H9 (cell line): Measurements from ENCODE around the gene MID1. TPM values are rescaled to one million over a fixed set of nuclear protein-coding genes. Genes with fewer than 3 reads are reported as not detected.
A peak's percentile ranks its signal among the peaks of the same experiment; 100 is the strongest.

ENCODE experiments used
- DNase-seq: peaks from one replicate; pipeline ENCODE4 v3.0.0-alpha.2; 2017
- H2AFZ ChIP-seq: one replicate; pipeline ENCODE4 v1.6.1; 2013; ENCODE audit warnings: mild to moderate bottlenecking, low read length, control low read depth, moderate library complexity
- H2AK5ac ChIP-seq: 2 replicates; pipeline ENCODE4 v1.6.1; 2013; ENCODE audit warnings: low read length, control low read depth, mixed read lengths; ENCODE audit not compliant: insufficient read length
- H2BK120ac ChIP-seq: one replicate; pipeline ENCODE4 v1.6.1; 2013; ENCODE audit warnings: low read depth, mild to moderate bottlenecking, low read length, control low read depth, inconsistent platforms; ENCODE audit not compliant: poor library complexity, severe bottlenecking
- H2BK12ac ChIP-seq: 2 replicates; pipeline ENCODE4 v1.6.1; 2013; ENCODE audit warnings: low read length, control low read depth, mixed read lengths, low read depth; ENCODE audit not compliant: insufficient read length
- H2BK15ac ChIP-seq: 2 replicates; pipeline ENCODE4 v1.6.1; 2013; ENCODE audit warnings: low read depth, low read length, control low read depth
- H2BK20ac ChIP-seq: one replicate; pipeline ENCODE4 v1.6.1; 2013; ENCODE audit warnings: low read depth, mild to moderate bottlenecking, low read length, control low read depth, inconsistent platforms; ENCODE audit not compliant: poor library complexity, severe bottlenecking
- H2BK5ac ChIP-seq: 2 replicates; pipeline ENCODE4 v1.6.1; 2013; ENCODE audit warnings: low read length, control low read depth, mixed read lengths; ENCODE audit not compliant: insufficient read length
- H3K14ac ChIP-seq: 2 replicates; pipeline ENCODE4 v1.6.1; 2013; ENCODE audit warnings: low read length, control low read depth; ENCODE audit not compliant: insufficient read depth
- H3K18ac ChIP-seq: 2 replicates; pipeline ENCODE4 v1.6.1; 2013; ENCODE audit warnings: low read depth, mild to moderate bottlenecking, mixed read lengths, low read length, control low read depth; ENCODE audit not compliant: insufficient read length
- H3K23ac ChIP-seq: 2 replicates; pipeline ENCODE4 v1.6.1; 2013; ENCODE audit warnings: low read length, control low read depth, mixed read lengths, low read depth; ENCODE audit not compliant: insufficient read length
- H3K23me2 ChIP-seq: 2 replicates; pipeline ENCODE4 v1.6.1; 2013; ENCODE audit warnings: low read depth, mild to moderate bottlenecking, mixed read lengths, low read length, control low read depth; ENCODE audit not compliant: insufficient read length, poor library complexity, severe bottlenecking
- H3K27ac ChIP-seq: 2 replicates; pipeline ENCODE4 v1.5.1; 2013; ENCODE audit warnings: low read length, control low read depth, mixed read lengths, low read depth; ENCODE audit not compliant: insufficient read length
- H3K27me3 ChIP-seq: 2 replicates; pipeline ENCODE4 v1.6.1; 2013; ENCODE audit warnings: low read length, control low read depth, inconsistent platforms; ENCODE audit not compliant: insufficient read depth
- H3K4ac ChIP-seq: 2 replicates; pipeline ENCODE4 v1.6.1; 2013; ENCODE audit warnings: low read depth, mild to moderate bottlenecking, control low read depth, inconsistent platforms, low read length, moderate library complexity
- H3K4me1 ChIP-seq: 2 replicates; pipeline ENCODE4 v1.6.1; 2013; ENCODE audit warnings: low read length, control low read depth, inconsistent platforms; ENCODE audit not compliant: insufficient read depth
- H3K4me2 ChIP-seq: 2 replicates; pipeline ENCODE4 v1.6.1; 2013; ENCODE audit warnings: low read length, control low read depth, mixed read lengths; ENCODE audit not compliant: insufficient read length, insufficient read depth
- H3K56ac ChIP-seq: 2 replicates; pipeline ENCODE4 v1.6.1; 2013; ENCODE audit warnings: low read depth, mild to moderate bottlenecking, mixed read lengths, low read length, control low read depth; ENCODE audit not compliant: insufficient read length
- H3K79me1 ChIP-seq: 2 replicates; pipeline ENCODE4 v1.6.1; 2013; ENCODE audit warnings: low read depth, mild to moderate bottlenecking, moderate library complexity, low read length, control low read depth, inconsistent platforms; ENCODE audit not compliant: insufficient read depth, poor library complexity, severe bottlenecking
- H3K79me2 ChIP-seq: 2 replicates; pipeline ENCODE4 v1.6.1; 2013; ENCODE audit warnings: low read length, control low read depth, inconsistent platforms; ENCODE audit not compliant: insufficient read depth
- H3K9ac ChIP-seq: 2 replicates; pipeline ENCODE4 v1.6.1; 2013; ENCODE audit warnings: low read length, control low read depth, mixed read lengths; ENCODE audit not compliant: insufficient read length; ENCODE audit errors: extremely low read depth
- H3K9me3 ChIP-seq: one replicate; pipeline ENCODE4 v1.6.1; 2013; ENCODE audit warnings: low read depth, low read length, inconsistent platforms; ENCODE audit not compliant: control insufficient read depth
- H3T11ph ChIP-seq: one replicate; pipeline ENCODE4 v1.6.1; 2013; ENCODE audit warnings: mild to moderate bottlenecking, low read length, control low read depth, inconsistent platforms
- H4K20me1 ChIP-seq: one replicate; pipeline ENCODE4 v1.6.1; 2013; ENCODE audit not compliant: control insufficient read depth, insufficient read length, insufficient read depth
- H4K5ac ChIP-seq: 2 replicates; pipeline ENCODE4 v1.6.1; 2013; ENCODE audit warnings: low read depth, mild to moderate bottlenecking, mixed read lengths, low read length, control low read depth; ENCODE audit not compliant: insufficient read length
- H4K8ac ChIP-seq: replicated peaks from 2 replicates; pipeline ENCODE4 v1.6.1; 2013; ENCODE audit warnings: low read length, control low read depth, mixed read lengths, low read depth; ENCODE audit not compliant: insufficient read length
- H4K91ac ChIP-seq: 2 replicates; pipeline ENCODE4 v1.6.1; 2013; ENCODE audit warnings: low read depth, mild to moderate bottlenecking, moderate library complexity, mixed read lengths, low read length, control low read depth; ENCODE audit not compliant: insufficient read length
- H3K27ac Mint-ChIP-seq, 3 experiments: 2 replicates in 2 of 3; 3 replicates in 1 of 3; pipeline ENCODE4 v1.8.0; 2020 to 2021; ENCODE audit warnings: mixed read lengths in 3 of 3, mild to moderate bottlenecking in 1 of 3, moderate library complexity in 1 of 3
- H3K27me3 Mint-ChIP-seq: 2 replicates; pipeline ENCODE4 v1.8.0; 2021; ENCODE audit warnings: low read depth, mild to moderate bottlenecking, moderate library complexity, mixed read lengths
- H3K36me3 Mint-ChIP-seq, 3 experiments: 2 replicates in 2 of 3; 3 replicates in 1 of 3; pipeline ENCODE4 v1.8.0; 2020 to 2021; ENCODE audit warnings: low read depth in 3 of 3, mixed read lengths in 3 of 3; ENCODE audit not compliant: insufficient read depth in 1 of 3
- H3K4me1 Mint-ChIP-seq, 2 experiments: 2 replicates each; pipeline ENCODE4 v1.8.0; 2020; ENCODE audit warnings: mixed read lengths in 2 of 2
- H3K4me3 Mint-ChIP-seq, 2 experiments: 2 replicates in 1 of 2; 3 replicates in 1 of 2; pipeline ENCODE4 v1.8.0; 2020 to 2021; ENCODE audit warnings: mild to moderate bottlenecking in 2 of 2, mixed read lengths in 2 of 2, moderate library complexity in 1 of 2
- H3K9me3 Mint-ChIP-seq, 2 experiments: 2 replicates in 1 of 2; 3 replicates in 1 of 2; pipeline ENCODE4 v1.8.0; 2020; ENCODE audit warnings: mild to moderate bottlenecking in 2 of 2, mixed read lengths in 2 of 2, moderate library complexity in 1 of 2
- CTCF ChIP-seq: fragments of 200-600 bp; sonication (generic); conservative IDR thresholded peaks from 3 replicates; pipeline ENCODE4 v1.8.0; 2021; ENCODE audit warnings: antibody characterized with exemption, mild to moderate bottlenecking
- WGBS: extraction: QIAGEN DNeasy Blood & Tissue Kit; methylation state at CpG from one replicate; pipeline ENCODE4 v1.1.7; 2013; ENCODE audit warnings: missing lambda C conversion rate, low lambda C conversion rate, mixed read lengths; ENCODE audit not compliant: insufficient read length; ENCODE audit errors: extremely low coverage; 5-methylcytosine and 5-hydroxymethylcytosine counted together
- total RNA-seq: library from RNA; stranded (reverse); gene quantifications from 2 replicates; pipeline ENCODE4 v1.2.1, GENCODE V29; 2021

Gene MID1
- total RNA-seq, 1 experiment from 2014 or later: 32.9 TPM

- peaks cover 8% of the 10 kb centered on the region; the same call in 1 of the 2 replicates for H3K4me1 ChIP-seq
- H4K91ac ChIP-seq: no peak overlapping the region
- DNase-seq: no peak
- TF ChIP-seq CTCF: no peak
- peak overlapping the region; percentile 84 for H3K27ac ChIP-seq
- H3K9ac ChIP-seq: no peak overlapping the region
- no peaks in the 10 kb centered on the region for H3K27me3 ChIP-seq
- peaks cover 2% of the 10 kb centered on the region; the same call in 1 of the 2 replicates for H3K27me3 Mint-ChIP-seq
- no peak overlapping the region for H3K18ac ChIP-seq
- H3K36me3 Mint-ChIP-seq: peaks cover 4 to 10% (median 6%) of the 10 kb centered on the region in 3 experiments; a peak in 5 of 7 replicates
- no peak overlapping the region for H2BK5ac ChIP-seq
- H3K23me2 ChIP-seq: no peaks in the 10 kb centered on the region
- no peak overlapping the region for H4K8ac ChIP-seq
- no peak overlapping the region for H3K4ac ChIP-seq
- H4K5ac ChIP-seq: no peak overlapping the region
- no peaks in the 10 kb centered on the region for H4K20me1 ChIP-seq
- no peak overlapping the region for H3K23ac ChIP-seq
- H3K14ac ChIP-seq: no peak overlapping the region
- peak overlapping the region; percentile 8 for H3K4me2 ChIP-seq
- H3K9me3 ChIP-seq: no peaks in the 10 kb centered on the region
- no CpG with 5 or more reads among the region's 4 CpGs for WGBS
- no peak overlapping the region for H3T11ph ChIP-seq
- no peak overlapping the region for H3K56ac ChIP-seq
- no peak overlapping the region for H2BK120ac ChIP-seq
- H3K79me1 ChIP-seq: no peaks in the 10 kb centered on the region
- H3K79me2 ChIP-seq: peaks cover 49% of the 10 kb centered on the region; the same call in 1 of the 2 replicates
- peaks cover 19 to 24% of the 10 kb centered on the region in 2 experiments for H3K9me3 Mint-ChIP-seq
- no peak overlapping the region for H2BK20ac ChIP-seq
- H2BK15ac ChIP-seq: no peak overlapping the region
- peak overlapping the region; percentile 13 to 41; a peak in 4 of 5 replicates for H3K4me3 Mint-ChIP-seq
- no peak overlapping the region for H2AFZ ChIP-seq
- no peak overlapping the region for H2BK12ac ChIP-seq
- H3K4me1 Mint-ChIP-seq: peaks cover 58 to 64% of the 10 kb centered on the region in 2 experiments
- H2AK5ac ChIP-seq: no peak overlapping the region
- H3K27ac Mint-ChIP-seq: peak overlapping the region in 2 of 3 experiments; percentile 84 to 97; a peak in 4 of 7 replicates
These were observed 8.8 kb downstream of the MID1 start for GRCh38 chrX:10611441-10612090.
